Breast epithelium (tissue), 4 donors: ENCODE data around the gene GALNT1. TPM values are rescaled to one million over a fixed set of nuclear protein-coding genes. Genes with fewer than 3 reads are reported as not detected.

Experiments
- DNase-seq, 2 donors: peaks; one replicate each; pipeline ENCODE4 v3.0.0-alpha.2; 2019; ENCODE audit warnings: low spot score in 2 of 2
- H3K27ac ChIP-seq, 2 donors: fragments of 200-600 bp; sonication (generic) in 1 of 2; one replicate each; pipeline ENCODE4 v1.5.1; 2016 to 2019; ENCODE audit warnings: mild to moderate bottlenecking in 1 of 2
- H3K27me3 ChIP-seq, 2 donors: fragments of 200-600 bp; sonication (generic) in 1 of 2; one replicate each; pipeline versions ENCODE4 v1.5.1 to v1.6.0; 2017 to 2019; ENCODE audit warnings: control low read depth in 1 of 2, mild to moderate bottlenecking in 1 of 2
- H3K36me3 ChIP-seq: fragments of 200-600 bp; one replicate; pipeline ENCODE4 v1.5.1; 2019
- H3K4me1 ChIP-seq, 2 donors: fragments of 200-600 bp; sonication (generic); one replicate each; pipeline ENCODE4 v1.5.1; 2016 to 2019; ENCODE audit warnings: control low read depth in 1 of 2
- H3K4me3 ChIP-seq, 3 donors: fragments of 200-600 bp; sonication (generic); 1 replicate in 2 of 3; 2 replicates in 1 of 3; pipeline ENCODE4 v1.5.1; 2016 to 2019; ENCODE audit warnings: mild to moderate bottlenecking in 3 of 3, moderate library complexity in 2 of 3
- H3K9me3 ChIP-seq, 2 donors: fragments of 200-600 bp; sonication (generic) in 1 of 2; one replicate each; pipeline ENCODE4 v1.5.1; 2016 to 2019; ENCODE audit warnings: control low read depth in 1 of 2
- CTCF ChIP-seq, 3 donors: fragments of 450-650 bp; IDR thresholded peaks; one replicate each; pipeline ENCODE4 v1.5.1; 2016 to 2017; ENCODE audit warnings: antibody characterized with exemption in 3 of 3, mild to moderate bottlenecking in 3 of 3, moderate library complexity in 3 of 3
- POLR2A ChIP-seq: fragments of 450-650 bp; IDR thresholded peaks from one replicate; pipeline ENCODE4 v1.6.1; 2016; ENCODE audit warnings: antibody characterized with exemption, mild to moderate bottlenecking, moderate library complexity
- POLR2AphosphoS5 ChIP-seq, 3 donors: sonication (generic); formaldehyde crosslinking; IDR thresholded peaks; one replicate each; pipeline ENCODE4 v1.6.1; 2017; ENCODE audit warnings: antibody characterized with exemption in 3 of 3
- intact Hi-C: fragments of 100-400 bp; cut with DNase I; formaldehyde crosslinking; loops from one replicate; pipeline ENCODE4 v1.15.1; 2023; ENCODE audit warnings: low total_unique reads
- total RNA-seq, 3 donors: library from RNA; depleted of rRNA; stranded (reverse); fragments of >200 nt; gene quantifications; one replicate each; pipeline ENCODE4 v1.1.0, GENCODE V29; 2016

Gene GALNT1
- total RNA-seq, 3 donors from 2014 or later: 34.9 to 60.9 (median 46.5) TPM

- Histone ChIP-seq H3K36me3 (no peaks in the 10 kb centered on the region), H3K4me3 (no peak overlapping the region), H3K27me3 (no peaks in the 10 kb centered on the region), H3K27ac (no peak overlapping the region), H3K9me3 (no peaks in the 10 kb centered on the region), H3K4me1 (no peaks in the 10 kb centered on the region)
- TF ChIP-seq POLR2AphosphoS5 (IDR thresholded peaks at IDR 0.05): no peak
- TF ChIP-seq POLR2A: no peak
- no peak for TF ChIP-seq CTCF (IDR thresholded peaks at IDR 0.05)
- no peak for DNase-seq
- intact Hi-C loops: no loop called here
These were observed 60.4 kb downstream of the GALNT1 start for GRCh38 chr18:35641916-35642315.

DNA sequence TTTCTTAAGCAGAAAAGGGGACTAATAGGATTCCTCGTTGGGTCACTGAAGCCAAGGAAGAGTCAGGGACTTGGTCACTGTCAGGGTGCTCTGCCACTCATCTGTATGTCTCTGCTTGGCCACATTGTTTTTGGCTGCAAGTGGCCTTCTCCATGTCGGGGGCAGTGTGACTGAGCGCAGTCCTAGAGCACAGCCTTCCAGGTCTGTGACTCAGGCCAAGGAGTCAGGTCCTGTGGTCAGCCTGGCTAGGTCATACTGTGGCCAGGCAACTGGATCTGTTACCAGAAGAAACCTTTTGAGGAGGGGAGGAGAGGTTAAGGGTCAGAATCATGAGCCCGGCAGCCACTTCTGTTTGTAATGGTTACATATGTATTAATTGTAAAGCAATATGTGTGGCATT is 61.3 kb downstream of the GALNT1 start:
- TF ChIP-seq POLR2A (no peak), CTCF (IDR thresholded peaks at IDR 0.05) (no peak), POLR2AphosphoS5 (IDR thresholded peaks at IDR 0.05) (no peak)
- H3K4me3 ChIP-seq: no peak overlapping the region
- H3K4me1 ChIP-seq: no peaks in the 10 kb centered on the region
- H3K27me3 ChIP-seq: no peaks in the 10 kb centered on the region
- no peaks in the 10 kb centered on the region for H3K9me3 ChIP-seq
- no peaks in the 10 kb centered on the region for H3K36me3 ChIP-seq
- DNase-seq: no peak
- H3K27ac ChIP-seq: no peak overlapping the region
- intact Hi-C loops: no loop called here

GRCh38 chr18:35646449-35646848 is 64.9 kb downstream of the GALNT1 start:
- Histone ChIP-seq H3K36me3 (no peaks in the 10 kb centered on the region), H3K9me3 (peaks cover 6 to 11% of the 10 kb centered on the region in 2 donors), H3K27me3 (no peaks in the 10 kb centered on the region), H3K4me1 (no peaks in the 10 kb centered on the region), H3K4me3 (no peak overlapping the region), H3K27ac (no peak overlapping the region)
- no peak for DNase-seq
- intact Hi-C loops: no loop called here
- TF ChIP-seq POLR2AphosphoS5 (IDR thresholded peaks at IDR 0.05): no peak
- TF ChIP-seq POLR2A: no peak
- TF ChIP-seq CTCF (IDR thresholded peaks at IDR 0.05): no peak

- Histone ChIP-seq H3K4me1 (no peaks in the 10 kb centered on the region), H3K36me3 (no peaks in the 10 kb centered on the region), H3K27ac (no peak overlapping the region), H3K27me3 (no peaks in the 10 kb centered on the region), H3K4me3 (no peak overlapping the region), H3K9me3 (peaks cover 6 to 11% of the 10 kb centered on the region in 2 donors)
- intact Hi-C loops: no loop called here
- TF ChIP-seq POLR2A (no peak), POLR2AphosphoS5 (IDR thresholded peaks at IDR 0.05) (no peak)
- DNase-seq: no peak
These were observed 72.0 kb downstream of the GALNT1 start for GRCh38 chr18:35653392-35654135.

- intact Hi-C loops: no loop called here
- H3K27me3 ChIP-seq: no peaks in the 10 kb centered on the region
- no peaks in the 10 kb centered on the region for H3K9me3 ChIP-seq
- no peaks in the 10 kb centered on the region for H3K36me3 ChIP-seq
- DNase-seq: no peak
- H3K4me3 ChIP-seq: no peak overlapping the region
- TF ChIP-seq POLR2AphosphoS5 (IDR thresholded peaks at IDR 0.05): no peak
- no peak for TF ChIP-seq CTCF (IDR thresholded peaks at IDR 0.05)
- no peak for TF ChIP-seq POLR2A
- H3K27ac ChIP-seq: no peak overlapping the region
- no peaks in the 10 kb centered on the region for H3K4me1 ChIP-seq
These were observed 76.6 kb downstream of the GALNT1 start for GRCh38 chr18:35658112-35658511.
